ENCODE measurements around the gene RACGAP1.
A peak's percentile ranks its signal among the peaks of the same experiment; 100 is the strongest.
"Not testable (repeated sequence)": the region's sequence is repeated elsewhere in the genome, so short reads cannot be mapped to it uniquely, and the experiment has no call there.

RACGAP1 gene

GRCh38 chr12:50030449-50030848, 5.2 kb upstream of the RACGAP1 start:
- not testable (repeated sequence) for DNase-seq (ENCODE audit: low spot score)

GRCh38 chr12:50026691-50027090, 1.4 kb upstream of the RACGAP1 start:
- DNase-seq (ENCODE audit: low spot score) = no peak

- no peak for DNase-seq (ENCODE audit: low spot score)
These were observed 498 bp downstream of the RACGAP1 start for GRCh38 chr12:50024805-50025186.

GRCh38 chr12:50024227-50024626, 1.1 kb downstream of the RACGAP1 start:
- no peak for DNase-seq (ENCODE audit: low spot score)

GRCh38 chr12:50022903-50023302, 2.4 kb downstream of the RACGAP1 start:
- no peak for DNase-seq (ENCODE audit: low spot score)

GRCh38 chr12:50021031-50021430, 4.3 kb downstream of the RACGAP1 start:
- DNase-seq (ENCODE audit: low spot score) = no peak

- no peak for DNase-seq (ENCODE audit: low spot score)
These were observed 5.8 kb downstream of the RACGAP1 start for GRCh38 chr12:50019524-50019923.

- DNase-seq (ENCODE audit: low spot score) = no peak
These were observed 6.3 kb downstream of the RACGAP1 start for GRCh38 chr12:50018968-50019367.

- no peak for DNase-seq (ENCODE audit: low spot score)
These were observed 7.1 kb downstream of the RACGAP1 start for GRCh38 chr12:50018154-50018553.

GRCh38 chr12:50017641-50018040, 7.7 kb downstream of the RACGAP1 start:
- DNase-seq (ENCODE audit: low spot score) = no peak

GRCh38 chr12:50016501-50017475, 8.5 kb downstream of the RACGAP1 start:
- DNase-seq (ENCODE audit: low spot score) = peak; percentile 83

GRCh38 chr12:50014342-50014741, 11.0 kb downstream of the RACGAP1 start:
- no peak for DNase-seq (ENCODE audit: low spot score)

GRCh38 chr12:50013361-50014147, 11.7 kb downstream of the RACGAP1 start:
- peak; percentile 64 for DNase-seq (ENCODE audit: low spot score)

GRCh38 chr12:50006754-50007442, 18.4 kb downstream of the RACGAP1 start:
- DNase-seq (ENCODE audit: low spot score) = no peak

- peak; percentile 54 for DNase-seq (ENCODE audit: low spot score)
These were observed 19.0 kb downstream of the RACGAP1 start for GRCh38 chr12:50006280-50006679.

- DNase-seq (ENCODE audit: low spot score) = peak; percentile 53
These were observed 20.1 kb downstream of the RACGAP1 start for GRCh38 chr12:50005175-50005574.

GRCh38 chr12:50004696-50005095, 20.6 kb downstream of the RACGAP1 start:
- DNase-seq (ENCODE audit: low spot score) = no peak

GRCh38 chr12:50003595-50003994, 21.7 kb downstream of the RACGAP1 start:
- no peak for DNase-seq (ENCODE audit: low spot score)

GRCh38 chr12:49998453-49998852, 26.8 kb downstream of the RACGAP1 start:
- no peak for DNase-seq (ENCODE audit: low spot score)

GRCh38 chr12:49990273-49990672, 35.0 kb downstream of the RACGAP1 start:
- DNase-seq (ENCODE audit: low spot score) = no peak

GRCh38 chr12:49989400-49989799, 35.9 kb downstream of the RACGAP1 start:
- DNase-seq (ENCODE audit: low spot score) = not testable (repeated sequence)

GRCh38 chr12:49987625-49988303, 37.5 kb downstream of the RACGAP1 start:
- DNase-seq (ENCODE audit: low spot score) = no peak

All from globus pallidus (tissue), 1 donor.